Peyer's patch (tissue), 4 donors: ENCODE data around the gene NKD2. TPM values are rescaled to one million over a fixed set of nuclear protein-coding genes. Genes with fewer than 3 reads are reported as not detected.

Experiments
- DNase-seq, 3 donors: peaks; one replicate each; pipeline ENCODE4 v3.0.0-alpha.2; 2017 to 2019
- H3K27ac ChIP-seq, 4 donors: fragments of 200-600 bp; sonication (generic); one replicate each; pipeline ENCODE4 v1.5.1; 2016 to 2019
- H3K27me3 ChIP-seq, 2 donors: fragments of 200-600 bp; sonication (generic); one replicate each; pipeline ENCODE4 v1.5.1; 2019
- H3K36me3 ChIP-seq, 3 donors: fragments of 200-600 bp; sonication (generic); one replicate each; pipeline ENCODE4 v1.5.1; 2016 to 2019
- H3K4me1 ChIP-seq, 4 donors: fragments of 200-600 bp; sonication (generic); one replicate each; pipeline ENCODE4 v1.5.1; 2016 to 2019
- H3K4me3 ChIP-seq, 4 donors: fragments of 200-600 bp; sonication (generic); 1 replicate in 3 of 4; 2 replicates in 1 of 4; pipeline ENCODE4 v1.5.1; 2016 to 2019; ENCODE audit warnings: mild to moderate bottlenecking in 1 of 4
- H3K9me3 ChIP-seq, 4 donors: fragments of 200-600 bp; sonication (generic); one replicate each; pipeline ENCODE4 v1.5.1; 2016 to 2019; ENCODE audit warnings: mild to moderate bottlenecking in 1 of 4
- POLR2A ChIP-seq, 2 donors: fragments of 450-650 bp; IDR thresholded peaks; one replicate each; pipeline ENCODE4 v1.5.1; 2017; ENCODE audit warnings: antibody characterized with exemption in 2 of 2, mild to moderate bottlenecking in 2 of 2, moderate library complexity in 2 of 2
- total RNA-seq, 4 donors: library from RNA; depleted of rRNA; stranded (reverse); fragments of >200 nt; gene quantifications; one replicate each; pipeline ENCODE4 v1.1.0, GENCODE V29; 2016
- TF ChIP-seq, protein P1 (sequence below), 6 experiments: fragments of 450-650 bp in 4 of 6; fragments of 200-600 bp in 2 of 6; sonication (generic) in 1 of 6; IDR thresholded peaks; one replicate each; pipeline ENCODE4 v1.5.1; 2017 to 2019; ENCODE audit warnings: antibody characterized with exemption in 6 of 6, mild to moderate bottlenecking in 3 of 6, moderate library complexity in 1 of 6

The NKD2 gene
- total RNA-seq, 4 donors from 2014 or later: 1.9 to 9.9 (median 3.5) TPM

DNA sequence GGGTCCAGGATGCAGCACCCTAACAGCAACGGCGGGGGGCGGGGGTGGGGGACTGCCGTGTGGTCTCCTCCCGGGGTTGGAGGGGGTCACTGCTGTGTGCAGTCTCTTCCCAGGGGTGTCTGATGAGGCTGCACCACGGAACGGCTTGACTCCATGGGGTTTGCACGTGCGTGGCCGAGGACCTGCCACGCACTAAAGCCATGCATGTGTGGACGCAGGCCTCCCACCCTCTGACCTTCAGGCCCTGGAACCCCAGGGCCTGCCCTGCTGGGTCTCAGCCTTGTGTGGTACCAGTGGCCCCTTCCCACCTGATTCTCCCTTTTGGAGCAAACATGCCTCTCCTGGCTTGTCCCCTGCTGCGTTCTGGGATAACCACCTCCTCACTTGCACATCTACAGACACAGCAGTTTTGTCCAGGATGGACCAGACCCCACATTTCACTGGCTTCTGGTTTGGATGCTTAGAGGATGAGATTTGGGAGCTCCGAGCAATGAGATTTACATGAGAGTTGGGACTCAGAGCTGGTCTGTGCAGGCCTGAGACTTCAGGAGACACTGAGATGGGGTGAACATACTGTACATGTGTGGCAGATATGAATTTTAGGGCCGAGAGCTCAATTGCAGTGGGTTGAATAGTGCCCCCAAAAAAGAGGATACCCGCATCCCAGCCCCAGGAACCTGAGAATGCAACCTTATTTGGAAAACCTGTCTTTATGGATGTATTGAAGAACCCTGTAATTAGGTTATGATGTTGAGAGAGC is 57.5 kb downstream of the NKD2 start:
- H3K9me3 ChIP-seq: no peaks in the 10 kb centered on the region
- no peaks in the 10 kb centered on the region for H3K4me1 ChIP-seq
- H3K36me3 ChIP-seq: peaks cover 0 to 73% (median 0%) of the 10 kb centered on the region in 3 donors

DNA sequence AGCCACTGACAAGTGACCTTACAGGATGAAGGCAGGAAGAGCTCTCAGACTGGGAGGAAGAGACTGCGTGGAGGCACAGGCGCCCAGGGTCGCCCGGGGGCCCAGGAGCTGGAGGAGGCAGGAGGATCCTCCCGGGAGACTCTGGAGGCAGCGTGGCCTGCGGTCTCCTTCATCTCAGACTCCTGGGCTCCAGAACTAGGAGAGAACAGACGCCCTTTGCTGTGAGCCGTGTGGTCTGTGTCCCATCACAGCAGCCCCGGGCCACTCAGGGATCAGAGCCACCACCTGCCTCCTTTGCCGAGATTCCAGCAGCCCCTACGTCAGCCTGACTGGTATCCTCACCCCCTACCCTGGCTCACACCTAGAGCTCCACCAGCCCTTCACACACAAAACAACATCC is 58.1 kb downstream of the NKD2 start:
- Histone ChIP-seq H3K36me3 (peaks cover 0 to 70% (median 0%) of the 10 kb centered on the region in 3 donors), H3K4me1 (no peaks in the 10 kb centered on the region), H3K4me3 (no peak overlapping the region), H3K27me3 (no peaks in the 10 kb centered on the region), H3K9me3 (no peaks in the 10 kb centered on the region), H3K27ac (no peak overlapping the region)
- TF ChIP-seq, protein P1, sequence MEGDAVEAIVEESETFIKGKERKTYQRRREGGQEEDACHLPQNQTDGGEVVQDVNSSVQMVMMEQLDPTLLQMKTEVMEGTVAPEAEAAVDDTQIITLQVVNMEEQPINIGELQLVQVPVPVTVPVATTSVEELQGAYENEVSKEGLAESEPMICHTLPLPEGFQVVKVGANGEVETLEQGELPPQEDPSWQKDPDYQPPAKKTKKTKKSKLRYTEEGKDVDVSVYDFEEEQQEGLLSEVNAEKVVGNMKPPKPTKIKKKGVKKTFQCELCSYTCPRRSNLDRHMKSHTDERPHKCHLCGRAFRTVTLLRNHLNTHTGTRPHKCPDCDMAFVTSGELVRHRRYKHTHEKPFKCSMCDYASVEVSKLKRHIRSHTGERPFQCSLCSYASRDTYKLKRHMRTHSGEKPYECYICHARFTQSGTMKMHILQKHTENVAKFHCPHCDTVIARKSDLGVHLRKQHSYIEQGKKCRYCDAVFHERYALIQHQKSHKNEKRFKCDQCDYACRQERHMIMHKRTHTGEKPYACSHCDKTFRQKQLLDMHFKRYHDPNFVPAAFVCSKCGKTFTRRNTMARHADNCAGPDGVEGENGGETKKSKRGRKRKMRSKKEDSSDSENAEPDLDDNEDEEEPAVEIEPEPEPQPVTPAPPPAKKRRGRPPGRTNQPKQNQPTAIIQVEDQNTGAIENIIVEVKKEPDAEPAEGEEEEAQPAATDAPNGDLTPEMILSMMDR (IDR thresholded peaks at IDR 0.05): no peak
- TF ChIP-seq POLR2A (IDR thresholded peaks at IDR 0.05): no peak
- DNase-seq: no peak

More for the DNA sequence above, 57.5 kb downstream of the NKD2 start:
- DNase-seq: no peak
- TF ChIP-seq POLR2A (IDR thresholded peaks at IDR 0.05): no peak
- TF ChIP-seq, protein P1 (IDR thresholded peaks at IDR 0.05): no peak
- no peak overlapping the region for H3K27ac ChIP-seq
- no peak overlapping the region for H3K4me3 ChIP-seq
- H3K27me3 ChIP-seq: no peaks in the 10 kb centered on the region

DNA sequence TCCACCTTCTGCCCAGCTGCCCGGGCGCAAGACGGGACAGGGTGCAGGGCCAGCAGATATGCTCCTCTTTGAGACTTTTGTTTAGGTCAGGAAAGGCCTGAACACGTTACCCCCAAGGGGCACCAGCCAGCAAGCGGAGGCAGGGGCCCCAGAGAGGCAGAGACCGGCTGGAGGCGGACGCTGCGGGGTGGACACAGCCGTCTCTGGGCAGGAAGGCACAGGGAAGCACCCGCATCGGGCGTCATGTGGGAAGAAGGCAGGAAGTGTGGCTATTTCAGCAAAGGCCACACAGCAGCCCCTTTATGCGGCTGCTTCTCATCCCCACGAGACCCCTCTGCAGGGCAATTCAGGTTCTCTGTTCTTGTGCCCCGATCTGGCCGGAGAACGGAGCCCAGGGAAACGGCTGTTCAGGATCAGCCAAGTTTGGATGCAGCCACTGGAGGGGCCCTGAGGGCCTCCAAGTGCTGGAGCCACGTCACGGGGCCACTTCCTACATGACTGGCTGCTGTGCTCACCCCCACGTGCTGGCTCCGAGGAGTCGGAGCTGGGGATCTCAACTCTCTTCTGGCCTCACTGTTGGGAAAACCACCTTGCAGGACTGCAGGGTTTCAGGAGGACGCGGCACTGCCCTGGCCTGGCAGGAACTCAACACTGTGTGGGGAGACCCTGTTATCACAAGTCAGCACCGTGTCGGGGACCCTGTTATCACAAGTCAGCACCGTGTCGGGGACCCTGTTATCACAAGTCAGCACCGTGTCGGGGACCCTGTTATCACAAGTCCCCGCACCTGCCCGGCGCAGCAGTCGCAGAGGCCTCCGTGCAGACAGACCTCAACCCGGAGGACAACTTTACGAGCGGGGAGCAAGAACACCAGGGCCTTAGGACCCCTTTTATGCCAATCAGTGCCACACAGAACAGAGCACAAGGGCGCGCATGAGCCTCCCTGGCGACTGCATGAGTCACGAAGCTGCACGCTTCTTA is 58.8 kb downstream of the NKD2 start:
- Histone ChIP-seq H3K4me3 (no peak overlapping the region), H3K4me1 (no peaks in the 10 kb centered on the region), H3K9me3 (no peaks in the 10 kb centered on the region), H3K27ac (no peak overlapping the region), H3K36me3 (peaks cover 0 to 63% (median 0%) of the 10 kb centered on the region in 3 donors), H3K27me3 (no peaks in the 10 kb centered on the region)
- DNase-seq: no peak
- TF ChIP-seq, protein P1 (IDR thresholded peaks at IDR 0.05): no peak
- TF ChIP-seq POLR2A (IDR thresholded peaks at IDR 0.05): no peak

DNA sequence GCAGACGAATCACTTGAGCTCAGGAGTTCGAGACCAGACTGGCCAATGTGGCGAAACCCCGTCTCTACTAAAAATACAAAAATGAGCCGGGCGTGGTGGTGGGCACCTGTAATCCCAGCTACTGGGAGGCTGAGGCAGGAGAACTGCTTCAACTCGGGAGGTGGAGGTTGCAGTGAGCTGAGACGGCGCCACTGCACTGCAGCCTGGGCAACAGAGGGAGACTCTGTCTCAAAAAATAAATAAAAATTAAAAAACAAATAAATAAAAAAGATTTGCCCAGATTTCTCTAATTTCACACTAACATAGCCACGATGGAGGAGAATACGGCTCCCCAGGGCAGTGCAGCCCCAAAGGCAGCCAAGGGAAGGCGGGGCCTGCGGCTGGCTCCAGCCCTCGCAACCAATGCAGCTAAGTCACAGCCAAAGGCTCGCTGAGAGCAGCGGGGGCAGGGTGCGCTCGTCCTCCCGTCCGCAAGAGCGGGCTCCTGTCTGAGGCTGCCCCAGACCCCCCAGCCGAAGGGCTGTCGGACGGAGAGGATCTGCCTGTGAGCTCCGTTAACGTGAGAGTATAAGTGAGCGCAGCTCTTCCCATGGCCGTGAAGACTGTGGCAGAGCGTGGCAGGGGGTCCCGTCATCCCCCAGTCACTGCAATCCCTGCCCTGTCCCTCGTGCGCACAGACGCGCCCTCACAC is 59.7 kb downstream of the NKD2 start:
- TF ChIP-seq POLR2A (IDR thresholded peaks at IDR 0.05): no peak
- TF ChIP-seq, protein P1 (IDR thresholded peaks at IDR 0.05): no peak
- Histone ChIP-seq H3K36me3 (peaks cover 0 to 57% (median 0%) of the 10 kb centered on the region in 3 donors), H3K4me3 (no peak overlapping the region), H3K9me3 (no peaks in the 10 kb centered on the region), H3K4me1 (no peaks in the 10 kb centered on the region), H3K27me3 (no peaks in the 10 kb centered on the region), H3K27ac (no peak overlapping the region)
- DNase-seq: no peak
